SU-DHL-6 (cell line): ENCODE data around the gene TGFB1.

ENCODE experiments used
- H2AFZ ChIP-seq: fragments of 200-600 bp; sonication (generic); 2 replicates; pipeline ENCODE4 v1.6.1; 2014; ENCODE audit warnings: low read depth, mild to moderate bottlenecking, moderate library complexity, mixed read lengths, antibody characterized with exemption, low read length; ENCODE audit not compliant: severe bottlenecking
- H3F3A ChIP-seq: fragments of 200-600 bp; shearing (Covaris generic); 2 replicates; pipeline ENCODE4 v1.6.0; 2016; ENCODE audit warnings: antibody characterized with exemption, mild to moderate bottlenecking; ENCODE audit not compliant: insufficient read depth
- H3K27ac ChIP-seq: fragments of 200-600 bp; sonication (generic); 2 replicates; pipeline ENCODE4 v1.5.1; 2016; ENCODE audit warnings: low read depth, mild to moderate bottlenecking, low read length, moderate library complexity, mixed read lengths
- H3K27me3 ChIP-seq: fragments of 200-600 bp; sonication (generic), shearing (Covaris generic); 2 replicates; pipeline ENCODE4 v1.6.0; 2014; ENCODE audit warnings: mild to moderate bottlenecking, low read length
- H3K36me3 ChIP-seq: fragments of 200-600 bp; sonication (generic); 2 replicates; pipeline ENCODE4 v1.6.1; 2014; ENCODE audit warnings: mild to moderate bottlenecking, low read length, mixed read lengths
- H3K4me2 ChIP-seq: fragments of 300-600, 200-600 bp; shearing (Covaris generic), sonication (generic); 2 replicates; pipeline ENCODE4 v1.6.0; 2014; ENCODE audit warnings: low read length, low read depth, mild to moderate bottlenecking; ENCODE audit not compliant: poor library complexity, severe bottlenecking
- H3K4me3 ChIP-seq: fragments of 200-600 bp; sonication (generic); 2 replicates; pipeline ENCODE4 v1.5.1; 2014; ENCODE audit warnings: antibody characterized with exemption, low read length, mild to moderate bottlenecking, mixed read lengths; ENCODE audit not compliant: insufficient read depth, poor library complexity, severe bottlenecking
- H3K79me2 ChIP-seq: fragments of 200-600 bp; sonication (generic); 2 replicates; pipeline ENCODE4 v1.6.1; 2014; ENCODE audit warnings: mild to moderate bottlenecking, low read length, moderate library complexity; ENCODE audit not compliant: insufficient read depth
- H3K9ac ChIP-seq: fragments of 200-600 bp; sonication (generic); 2 replicates; pipeline ENCODE4 v1.7.0; 2014; ENCODE audit warnings: mild to moderate bottlenecking, low read length
- H3K9me2 ChIP-seq: fragments of 200-600 bp; sonication (generic); replicated peaks from 2 replicates; pipeline ENCODE4 v1.6.1; 2014; ENCODE audit warnings: low read length; ENCODE audit not compliant: insufficient read depth
- H3K9me3 ChIP-seq: fragments of 200-600 bp; sonication (generic); 2 replicates; pipeline ENCODE4 v1.6.1; 2014; ENCODE audit warnings: low read length, mixed read lengths; ENCODE audit not compliant: insufficient read depth
- H4K20me1 ChIP-seq: fragments of 200-600 bp; sonication (generic); 2 replicates; pipeline ENCODE4 v1.6.1; 2014; ENCODE audit warnings: low read depth, mild to moderate bottlenecking, antibody characterized with exemption, low read length, moderate library complexity, mixed read lengths
- CTCF ChIP-seq: fragments of 200-600 bp; sonication (generic); IDR thresholded peaks from one replicate; pipeline ENCODE4 v1.5.1; 2017; ENCODE audit warnings: antibody characterized with exemption, mild to moderate bottlenecking, low read length, moderate library complexity; ENCODE audit not compliant: insufficient read depth, poor library complexity, severe bottlenecking
- EZH2phosphoT487 ChIP-seq: fragments of 200-600 bp; sonication (generic), shearing (Covaris generic); conservative IDR thresholded peaks from 2 replicates; pipeline ENCODE4 v1.6.1; 2018; ENCODE audit warnings: mild to moderate bottlenecking, antibody characterized with exemption, low read length, moderate library complexity, mixed read lengths

Gene TGFB1

GRCh38 chr19:41320568-41320967 is 33.2 kb downstream of the TGFB1 start:
- Histone ChIP-seq H3K79me2 (no peaks in the 10 kb centered on the region), H3K27me3 (no peaks in the 10 kb centered on the region), H3K4me2 (no peak overlapping the region), H3F3A (peaks cover 9% of the 10 kb centered on the region), H2AFZ (no peak overlapping the region), H3K36me3 (peaks cover 3% of the 10 kb centered on the region; the same call in 1 of the 2 replicates), H3K9ac (no peak overlapping the region), H3K4me3 (no peak overlapping the region), H3K27ac (no peak overlapping the region), H3K9me2 (no peaks in the 10 kb centered on the region), H4K20me1 (no peaks in the 10 kb centered on the region), H3K9me3 (no peaks in the 10 kb centered on the region)
- TF ChIP-seq EZH2phosphoT487 (no peak), CTCF (no peak)

- Histone ChIP-seq H3K9ac (no peak overlapping the region), H3K36me3 (peaks cover 3% of the 10 kb centered on the region; the same call in 1 of the 2 replicates), H3K27me3 (no peaks in the 10 kb centered on the region), H2AFZ (no peak overlapping the region), H3K4me2 (no peak overlapping the region), H3F3A (peaks cover 9% of the 10 kb centered on the region), H3K9me3 (no peaks in the 10 kb centered on the region), H3K79me2 (no peaks in the 10 kb centered on the region), H3K9me2 (no peaks in the 10 kb centered on the region), H3K4me3 (no peak overlapping the region), H4K20me1 (no peaks in the 10 kb centered on the region), H3K27ac (no peak overlapping the region)
- TF ChIP-seq EZH2phosphoT487, result no peak
- no peak for TF ChIP-seq CTCF
Observed at GRCh38 chr19:41320185-41320518, 33.6 kb downstream of the TGFB1 start.

GRCh38 chr19:41319500-41320184 is 34.1 kb downstream of the TGFB1 start:
- H3K9me2 ChIP-seq, result no peaks in the 10 kb centered on the region
- TF ChIP-seq CTCF, result no peak
- TF ChIP-seq EZH2phosphoT487, result no peak
- no peak overlapping the region for H3K4me3 ChIP-seq
- H3K79me2 ChIP-seq, result no peaks in the 10 kb centered on the region
- H3K9ac ChIP-seq, result no peak overlapping the region
- peaks cover 6% of the 10 kb centered on the region for H3F3A ChIP-seq
- no peak overlapping the region for H3K27ac ChIP-seq
- no peak overlapping the region for H2AFZ ChIP-seq
- H3K27me3 ChIP-seq, result no peaks in the 10 kb centered on the region
- H3K4me2 ChIP-seq, result no peak overlapping the region
- H3K9me3 ChIP-seq, result no peaks in the 10 kb centered on the region
- H4K20me1 ChIP-seq, result no peaks in the 10 kb centered on the region
- peaks cover 3% of the 10 kb centered on the region; the same call in 1 of the 2 replicates for H3K36me3 ChIP-seq
